Astrocyte (in vitro differentiated cells and primary cell): ENCODE measurements around the gene ROR1. TPM values are rescaled to one million over a fixed set of nuclear protein-coding genes. Genes with fewer than 3 reads are reported as not detected.
A peak's percentile ranks its signal among the peaks of the same experiment; 100 is the strongest.

Source experiments
- DNase-seq: peaks from one replicate; pipeline ENCODE4 v3.0.0-alpha.2; 2010; ENCODE audit warnings: low read depth
- FAIRE-seq: peaks from 2 replicates; lab custom pipeline; 2011; peaks lifted over from hg19 to GRCh38; lab: Jason Lieb, UNC
- H2AFZ ChIP-seq: 2 replicates; pipeline ENCODE4 v1.6.0; 2012; ENCODE audit warnings: low read depth, low read length, inconsistent platforms
- H3K27ac ChIP-seq: 2 replicates; pipeline ENCODE4 v1.5.1; 2011; ENCODE audit warnings: low read depth, low read length, inconsistent platforms
- H3K27me3 ChIP-seq: 2 replicates; pipeline ENCODE4 v1.6.0; 2011; ENCODE audit warnings: low read length, inconsistent platforms; ENCODE audit not compliant: insufficient read depth
- H3K36me3 ChIP-seq: 2 replicates; pipeline ENCODE4 v1.5.1; 2011; ENCODE audit warnings: low read length, inconsistent platforms; ENCODE audit not compliant: insufficient read depth
- H3K4me1 ChIP-seq: 2 replicates; pipeline ENCODE4 v1.5.1; 2011; ENCODE audit warnings: low read length, inconsistent platforms; ENCODE audit not compliant: insufficient read depth
- H3K4me2 ChIP-seq: 2 replicates; pipeline ENCODE4 v1.6.0; 2012; ENCODE audit warnings: low read length, inconsistent platforms
- H3K4me3 ChIP-seq: 2 replicates; pipeline ENCODE4 v1.5.1; 2011; ENCODE audit warnings: low read depth, mild to moderate bottlenecking, low read length, inconsistent platforms; ENCODE audit not compliant: insufficient read depth
- H3K79me2 ChIP-seq: 2 replicates; pipeline ENCODE4 v1.6.0; 2012; ENCODE audit warnings: mild to moderate bottlenecking, low read length, inconsistent platforms; ENCODE audit not compliant: insufficient read depth
- H3K9ac ChIP-seq: 2 replicates; pipeline ENCODE4 v1.6.0; 2012; ENCODE audit warnings: mild to moderate bottlenecking, low read length, inconsistent platforms
- H3K9me3 ChIP-seq: 2 replicates; pipeline ENCODE4 v1.5.1; 2012; ENCODE audit warnings: low read depth, mild to moderate bottlenecking, low read length, inconsistent platforms; ENCODE audit not compliant: insufficient read depth
- H4K20me1 ChIP-seq: 2 replicates; pipeline ENCODE4 v1.6.0; 2012; ENCODE audit warnings: low read length, inconsistent platforms; ENCODE audit not compliant: insufficient read depth
- H3K27ac Mint-ChIP-seq: one replicate; pipeline ENCODE4 v1.8.0; 2021; ENCODE audit warnings: mild to moderate bottlenecking, mixed read lengths; ENCODE audit not compliant: unreplicated experiment
- H3K27me3 Mint-ChIP-seq: one replicate; pipeline ENCODE4 v1.8.0; 2021; ENCODE audit warnings: low read depth, mixed read lengths; ENCODE audit not compliant: unreplicated experiment
- H3K36me3 Mint-ChIP-seq: one replicate; pipeline ENCODE4 v1.8.0; 2021; ENCODE audit warnings: low read depth, mixed read lengths; ENCODE audit not compliant: unreplicated experiment
- H3K4me1 Mint-ChIP-seq: one replicate; pipeline ENCODE4 v1.8.0; 2021; ENCODE audit warnings: low read depth, mixed read lengths; ENCODE audit not compliant: unreplicated experiment
- H3K4me3 Mint-ChIP-seq: one replicate; pipeline ENCODE4 v1.8.0; 2021; ENCODE audit warnings: mild to moderate bottlenecking, moderate library complexity, mixed read lengths; ENCODE audit not compliant: unreplicated experiment
- H3K9me3 Mint-ChIP-seq: one replicate; pipeline ENCODE4 v1.8.0; 2021; ENCODE audit warnings: mild to moderate bottlenecking, mixed read lengths; ENCODE audit not compliant: unreplicated experiment
- EZH2 ChIP-seq: IDR thresholded peaks from 2 replicates; pipeline ENCODE4 v1.6.1; 2012; ENCODE audit warnings: mild to moderate bottlenecking, low read length, inconsistent platforms; ENCODE audit not compliant: insufficient read depth
- total RNA-seq: library from RNA; stranded (reverse); gene quantifications from 2 replicates; pipeline ENCODE4 v1.2.1, GENCODE V29; 2021
- TF ChIP-seq, protein P1 (sequence below): IDR thresholded peaks from 2 replicates; pipeline ENCODE4 v1.5.1; 2011; ENCODE audit warnings: low read depth, mild to moderate bottlenecking, inconsistent platforms, low read length, moderate library complexity; ENCODE audit not compliant: insufficient read depth

The ROR1 gene
- total RNA-seq, 1 donor from 2014 or later = 38.3 TPM

DNA sequence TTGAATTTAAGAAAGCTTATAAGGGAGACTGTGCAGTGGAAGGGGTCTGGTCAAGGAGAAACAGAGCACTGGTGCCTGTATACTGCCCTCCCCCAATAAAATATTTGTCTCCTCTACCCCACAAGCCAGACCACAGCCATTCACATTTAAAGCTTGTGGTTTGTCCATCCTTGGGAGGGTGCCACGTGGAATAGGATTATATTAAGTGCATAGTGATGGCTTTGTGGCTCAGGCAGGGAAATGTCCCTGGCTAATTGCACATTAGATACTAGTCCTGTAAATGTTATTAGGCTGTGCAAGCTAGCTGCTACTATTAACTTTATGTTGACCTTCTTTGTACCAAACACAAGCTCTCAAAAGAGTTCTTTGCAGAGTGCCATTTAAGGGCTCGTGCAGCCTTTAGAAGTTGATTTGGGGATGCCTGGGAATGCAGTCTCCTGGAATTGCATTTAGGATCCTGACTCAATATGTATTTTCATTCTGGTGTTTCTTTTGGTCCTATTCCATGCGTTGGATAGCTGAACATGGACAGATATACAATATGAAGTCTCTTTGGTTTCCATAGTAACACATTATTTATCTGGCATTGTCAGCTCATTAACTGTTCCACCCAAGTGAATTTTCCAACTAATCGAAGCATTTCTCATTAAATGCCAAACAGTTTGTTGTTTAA, 210.6 kb downstream of the ROR1 start:
- Histone ChIP-seq H3K9me3 (no peaks in the 10 kb centered on the region), H3K4me1 (peaks cover 26% of the 10 kb centered on the region), H3K36me3 (no peaks in the 10 kb centered on the region), H4K20me1 (peaks cover 6% of the 10 kb centered on the region), H3K9ac (no peak overlapping the region), H3K27ac (peak overlapping the region; percentile 21), H3K4me3 (no peak overlapping the region), H3K79me2 (no peaks in the 10 kb centered on the region), H3K27me3 (no peaks in the 10 kb centered on the region), H3K4me2 (peak overlapping the region; percentile 45), H2AFZ (no peak overlapping the region)
- Mint-ChIP-seq H3K36me3 (no peaks in the 10 kb centered on the region), H3K9me3 (no peaks in the 10 kb centered on the region), H3K4me3 (no peak overlapping the region), H3K27me3 (no peaks in the 10 kb centered on the region), H3K4me1 (peaks cover 50% of the 10 kb centered on the region), H3K27ac (peak overlapping the region; percentile 78)
- TF ChIP-seq, protein P1, sequence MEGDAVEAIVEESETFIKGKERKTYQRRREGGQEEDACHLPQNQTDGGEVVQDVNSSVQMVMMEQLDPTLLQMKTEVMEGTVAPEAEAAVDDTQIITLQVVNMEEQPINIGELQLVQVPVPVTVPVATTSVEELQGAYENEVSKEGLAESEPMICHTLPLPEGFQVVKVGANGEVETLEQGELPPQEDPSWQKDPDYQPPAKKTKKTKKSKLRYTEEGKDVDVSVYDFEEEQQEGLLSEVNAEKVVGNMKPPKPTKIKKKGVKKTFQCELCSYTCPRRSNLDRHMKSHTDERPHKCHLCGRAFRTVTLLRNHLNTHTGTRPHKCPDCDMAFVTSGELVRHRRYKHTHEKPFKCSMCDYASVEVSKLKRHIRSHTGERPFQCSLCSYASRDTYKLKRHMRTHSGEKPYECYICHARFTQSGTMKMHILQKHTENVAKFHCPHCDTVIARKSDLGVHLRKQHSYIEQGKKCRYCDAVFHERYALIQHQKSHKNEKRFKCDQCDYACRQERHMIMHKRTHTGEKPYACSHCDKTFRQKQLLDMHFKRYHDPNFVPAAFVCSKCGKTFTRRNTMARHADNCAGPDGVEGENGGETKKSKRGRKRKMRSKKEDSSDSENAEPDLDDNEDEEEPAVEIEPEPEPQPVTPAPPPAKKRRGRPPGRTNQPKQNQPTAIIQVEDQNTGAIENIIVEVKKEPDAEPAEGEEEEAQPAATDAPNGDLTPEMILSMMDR = no peak
- no peak for TF ChIP-seq EZH2
- FAIRE-seq = peak; percentile 32
- peak; percentile 75 for DNase-seq

DNA sequence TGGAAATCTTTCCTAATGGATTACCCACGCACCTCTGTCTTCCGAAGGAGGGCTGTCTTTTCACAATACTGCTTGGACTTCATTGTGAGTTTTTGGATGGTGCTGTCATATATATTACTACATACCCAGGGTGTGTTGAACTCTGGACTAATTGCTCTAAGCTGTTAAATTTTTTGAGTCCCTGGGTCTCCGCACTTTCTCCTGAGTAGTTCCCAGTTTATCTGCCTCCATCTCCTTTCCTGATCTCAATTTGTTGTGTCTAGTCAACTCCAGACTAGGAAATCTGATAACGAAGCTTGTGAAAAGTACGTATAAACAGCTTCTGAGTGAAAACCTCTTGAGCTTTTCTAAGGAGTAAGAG, 211.1 kb downstream of the ROR1 start:
- H3K27me3 ChIP-seq = no peaks in the 10 kb centered on the region
- H3K9me3 ChIP-seq = no peaks in the 10 kb centered on the region
- H3K36me3 Mint-ChIP-seq = no peaks in the 10 kb centered on the region
- FAIRE-seq = no peak
- H3K27me3 Mint-ChIP-seq = no peaks in the 10 kb centered on the region
- peaks cover 26% of the 10 kb centered on the region for H3K4me1 ChIP-seq
- peaks cover 6% of the 10 kb centered on the region for H4K20me1 ChIP-seq
- no peak overlapping the region for H3K9ac ChIP-seq
- peak overlapping the region; percentile 21 for H3K27ac ChIP-seq
- H3K4me2 ChIP-seq = no peak overlapping the region
- no peaks in the 10 kb centered on the region for H3K36me3 ChIP-seq
- no peak for DNase-seq
- no peaks in the 10 kb centered on the region for H3K79me2 ChIP-seq
- H3K4me1 Mint-ChIP-seq = peaks cover 51% of the 10 kb centered on the region
- H3K27ac Mint-ChIP-seq = peak overlapping the region; percentile 78
- H3K4me3 ChIP-seq = no peak overlapping the region
- H3K4me3 Mint-ChIP-seq = peak overlapping the region; percentile 24
- H2AFZ ChIP-seq = no peak overlapping the region
- TF ChIP-seq EZH2 = no peak
- TF ChIP-seq, protein P1 = no peak
- H3K9me3 Mint-ChIP-seq = no peaks in the 10 kb centered on the region

DNA sequence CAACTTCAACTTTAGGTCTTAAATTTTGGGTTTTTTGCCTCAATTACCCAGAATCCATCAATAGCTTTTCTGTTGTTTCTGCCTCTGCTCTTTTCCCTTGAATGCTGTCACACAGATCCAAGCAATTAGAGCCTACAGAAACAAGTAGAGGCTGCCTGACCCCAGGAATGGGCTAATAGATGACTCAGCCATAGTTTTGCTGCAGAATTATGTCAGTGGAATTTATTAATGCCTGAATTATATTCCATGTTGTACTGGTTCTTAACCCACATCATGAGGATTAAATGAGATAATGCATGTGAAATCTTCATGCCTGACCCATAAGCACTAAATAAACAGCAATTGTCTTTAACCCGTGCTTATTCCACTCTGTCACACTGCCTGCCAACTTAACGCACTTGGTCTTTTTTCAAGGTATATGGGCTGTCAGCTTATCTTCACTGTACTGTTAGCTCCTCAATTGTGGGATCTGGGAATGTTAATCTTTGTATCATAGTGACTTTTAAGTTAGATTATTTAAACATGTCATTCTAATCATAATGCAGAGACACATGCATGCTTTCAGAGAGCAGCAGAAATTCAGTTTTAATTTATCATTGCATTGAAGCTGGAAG, 213.3 kb downstream of the ROR1 start:
- Mint-ChIP-seq H3K36me3 (no peaks in the 10 kb centered on the region), H3K27me3 (no peaks in the 10 kb centered on the region), H3K4me1 (peaks cover 57% of the 10 kb centered on the region), H3K27ac (peak overlapping the region; percentile 16), H3K4me3 (no peak overlapping the region), H3K9me3 (no peaks in the 10 kb centered on the region)
- H3K4me1 ChIP-seq = peaks cover 26% of the 10 kb centered on the region
- TF ChIP-seq EZH2 = no peak
- TF ChIP-seq, protein P1 = no peak
- H4K20me1 ChIP-seq = no peaks in the 10 kb centered on the region
- H3K27me3 ChIP-seq = no peaks in the 10 kb centered on the region
- H2AFZ ChIP-seq = no peak overlapping the region
- H3K9me3 ChIP-seq = no peaks in the 10 kb centered on the region
- H3K4me3 ChIP-seq = no peak overlapping the region
- H3K9ac ChIP-seq = no peak overlapping the region
- FAIRE-seq (peak; percentile 84), DNase-seq (peak; percentile 71)
- no peak overlapping the region for H3K4me2 ChIP-seq
- H3K79me2 ChIP-seq = no peaks in the 10 kb centered on the region
- H3K36me3 ChIP-seq = no peaks in the 10 kb centered on the region
- H3K27ac ChIP-seq = no peak overlapping the region
